SHP77 treated with DMSO at 0.1 percent for 48 hours (cell line): ENCODE measurements around the gene GCAT.

Source experiments
- DNase-seq: peaks from one replicate; lab custom pipeline; 2025; lab: John Stamatoyannopoulos, UW

Gene GCAT

DNA sequence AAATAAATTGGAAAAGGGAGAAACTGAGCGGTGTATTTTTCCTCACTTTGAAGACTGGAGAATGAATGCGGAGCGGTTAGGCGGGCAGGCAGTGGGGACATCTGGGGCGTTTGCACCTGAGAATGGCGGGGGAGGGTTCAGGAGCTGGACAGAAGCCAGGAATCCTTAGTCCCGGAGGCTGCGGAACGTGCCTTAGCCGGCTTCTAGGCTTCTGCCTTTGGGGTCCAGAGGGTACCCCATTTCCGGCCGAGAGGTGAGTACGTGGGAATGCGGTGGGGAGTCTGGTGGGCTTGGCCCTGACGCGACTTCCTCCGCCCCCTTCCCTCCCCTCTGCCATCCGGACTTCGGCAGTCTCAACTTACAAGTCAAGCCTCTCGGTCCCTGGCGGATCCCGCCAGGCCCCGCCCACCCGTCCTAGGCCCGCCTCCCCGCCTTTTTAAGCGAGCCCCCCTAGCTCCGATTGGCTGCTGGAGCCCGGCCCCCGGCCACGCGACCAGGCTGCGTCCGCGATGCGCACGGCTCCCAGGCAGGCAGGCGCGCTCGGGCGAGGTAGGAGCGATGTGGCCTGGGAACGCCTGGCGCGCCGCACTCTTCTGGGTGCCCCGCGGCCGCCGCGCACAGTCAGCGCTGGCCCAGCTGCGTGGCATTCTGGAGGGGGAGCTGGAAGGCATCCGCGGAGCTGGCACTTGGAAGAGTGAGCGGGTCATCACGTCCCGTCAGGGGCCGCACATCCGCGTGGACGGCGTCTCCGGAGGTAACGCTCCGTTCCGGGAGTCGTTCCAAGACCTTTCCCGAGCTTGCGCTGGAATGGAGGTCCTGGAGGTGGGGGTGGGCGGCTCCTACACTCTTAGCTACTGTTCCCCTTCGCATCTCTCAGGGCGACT lies at the start of gene GCAT:
TSS of gene GCAT (plus strand) at position 525 of the 884 bp plus-strand sequence. CDS start at position 559, 34 bp downstream.
- peak; percentile 70 for DNase-seq

DNA sequence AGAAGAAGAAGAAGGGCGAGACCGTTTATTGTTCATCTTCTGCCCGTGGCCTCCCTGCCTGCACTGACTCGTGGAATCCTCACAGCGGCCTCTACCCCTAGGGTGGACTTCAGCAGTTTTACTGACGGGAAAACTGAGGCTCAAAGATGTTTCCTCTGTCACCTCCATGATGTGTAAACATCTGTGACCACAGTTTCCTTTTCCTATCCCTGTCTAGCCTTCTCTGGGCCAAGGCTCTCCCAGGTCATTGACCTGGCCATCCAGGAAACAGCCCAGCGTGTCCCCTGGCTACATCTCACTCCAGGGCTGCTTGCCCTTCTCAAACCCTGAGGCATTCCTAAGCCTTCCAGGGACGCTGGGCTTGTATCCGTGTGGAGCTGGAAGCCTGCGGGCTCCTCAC lies 49.0 kb upstream of the GCAT start:
- no peak for DNase-seq

DNA sequence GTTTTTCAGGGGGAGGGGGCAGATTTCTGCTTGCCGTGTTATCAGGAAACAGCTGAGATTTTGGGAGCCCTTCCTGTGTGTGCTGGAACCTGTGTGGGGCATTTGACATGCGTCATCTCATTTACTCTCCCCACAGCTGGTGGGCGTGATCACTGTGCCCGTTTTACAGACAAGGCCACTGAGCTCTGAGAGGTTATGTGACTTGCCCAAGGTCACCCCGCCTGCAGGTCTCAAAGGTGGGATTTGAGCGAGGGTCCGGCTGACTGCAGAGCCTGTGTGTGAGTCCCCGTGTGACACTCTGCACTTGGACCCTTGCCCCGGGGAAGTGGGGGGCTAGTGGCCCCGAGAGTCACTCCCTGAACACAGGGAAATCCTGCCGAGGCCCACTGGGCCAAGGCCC lies 48.5 kb upstream of the GCAT start:
- DNase-seq, result no peak

DNA sequence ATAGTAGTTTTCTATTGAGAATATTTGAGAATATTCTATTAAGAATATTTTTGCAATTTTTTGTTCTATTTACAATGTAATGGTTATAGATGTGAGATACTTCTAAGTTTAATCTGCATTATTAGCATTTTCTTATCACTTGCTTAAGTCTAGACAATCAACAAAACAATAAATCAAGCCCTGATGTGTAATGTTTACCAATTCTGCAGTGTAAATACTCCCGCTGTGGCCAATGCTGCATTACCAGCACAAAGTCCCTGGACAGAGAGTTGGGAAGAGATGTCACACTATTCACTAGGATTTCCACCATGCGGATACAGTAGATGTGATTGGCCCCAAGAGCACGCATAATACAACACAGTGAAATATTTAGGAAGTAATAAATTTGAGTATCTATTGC lies 47.6 kb upstream of the GCAT start:
- DNase-seq, result no peak

DNA sequence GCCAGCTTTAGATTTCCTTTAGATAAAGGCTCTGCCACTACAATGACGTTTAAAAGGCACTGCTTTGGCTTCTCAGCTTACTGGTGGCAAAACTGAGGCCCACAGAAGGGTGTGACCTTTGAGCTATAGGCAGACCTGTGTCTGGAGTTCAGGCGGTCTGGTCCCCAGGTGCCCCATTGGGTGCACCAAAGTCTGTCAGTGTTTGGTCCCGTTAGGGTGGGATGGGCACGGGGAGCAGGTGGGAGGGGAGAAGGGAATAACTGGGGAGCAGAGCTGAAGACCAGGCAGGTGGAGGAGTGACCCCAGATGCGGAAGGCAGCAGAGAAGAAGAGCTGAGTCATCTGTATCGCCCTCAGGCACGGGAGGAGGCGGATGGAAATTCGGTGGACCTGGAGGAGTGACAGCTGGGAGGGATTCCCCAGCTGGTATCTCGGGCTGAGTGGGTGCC lies 45.3 kb upstream of the GCAT start:
- no peak for DNase-seq

GRCh38 chr22:37763012-37763411 lies 44.7 kb upstream of the GCAT start:
- no peak for DNase-seq

DNA sequence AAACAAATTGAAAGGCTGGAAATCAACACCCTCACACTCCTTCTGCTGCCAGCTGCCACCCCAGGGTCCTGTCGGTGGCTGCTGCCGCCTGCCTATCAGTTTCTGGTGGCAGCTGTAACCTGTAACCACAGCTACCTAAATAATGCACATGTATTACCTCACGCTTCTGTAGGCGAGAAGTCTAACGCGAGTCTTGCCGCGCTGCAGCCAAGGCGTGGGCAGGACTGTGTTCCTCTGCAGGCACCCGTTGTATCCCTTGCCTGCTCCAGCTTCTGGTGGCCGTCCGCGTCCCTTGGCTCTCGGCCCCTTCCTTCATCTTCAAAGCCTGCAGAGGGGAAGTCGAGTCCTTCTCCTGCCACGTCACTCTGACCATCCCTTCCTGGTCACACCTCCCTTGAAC lies 44.1 kb upstream of the GCAT start:
- DNase-seq, result no peak

- DNase-seq, result no peak
These were observed 43.1 kb upstream of the GCAT start for GRCh38 chr22:37764622-37765021.

- no peak for DNase-seq
These were observed 42.2 kb upstream of the GCAT start for GRCh38 chr22:37765498-37765897.

DNA sequence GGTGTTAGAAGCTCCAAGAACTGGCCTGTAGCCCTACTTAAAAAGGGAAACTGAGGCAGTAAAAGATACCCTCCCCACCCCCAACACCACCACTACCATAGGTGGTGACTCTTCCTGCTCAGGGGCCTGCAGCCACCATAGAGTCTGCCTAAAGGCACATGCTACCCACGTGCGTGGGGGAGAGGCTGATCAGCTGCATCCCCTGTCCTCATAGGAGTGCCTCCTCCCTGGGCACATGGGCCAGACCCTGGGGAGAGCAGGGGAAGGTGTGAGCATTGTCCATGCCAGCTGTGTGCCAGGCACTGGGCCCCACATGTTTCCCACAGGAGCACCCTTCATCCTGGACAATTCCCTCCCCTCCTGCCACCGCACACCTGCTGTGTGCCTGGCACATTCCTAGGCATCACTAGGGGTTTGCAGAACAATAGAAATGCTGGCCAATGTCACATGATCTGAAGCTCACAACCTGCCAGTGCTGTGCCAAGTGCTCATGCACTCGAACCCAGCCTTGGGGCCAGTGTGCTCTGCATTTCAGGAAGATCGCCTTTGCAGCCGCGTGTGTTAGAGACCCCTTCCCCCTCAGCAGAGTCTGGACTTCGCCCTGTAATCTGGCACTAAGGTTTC lies 41.7 kb upstream of the GCAT start:
- DNase-seq, result no peak

- no peak for DNase-seq
These were observed 39.5 kb upstream of the GCAT start for GRCh38 chr22:37768273-37768672.

GRCh38 chr22:37769056-37769455 lies 38.7 kb upstream of the GCAT start:
- no peak for DNase-seq

DNA sequence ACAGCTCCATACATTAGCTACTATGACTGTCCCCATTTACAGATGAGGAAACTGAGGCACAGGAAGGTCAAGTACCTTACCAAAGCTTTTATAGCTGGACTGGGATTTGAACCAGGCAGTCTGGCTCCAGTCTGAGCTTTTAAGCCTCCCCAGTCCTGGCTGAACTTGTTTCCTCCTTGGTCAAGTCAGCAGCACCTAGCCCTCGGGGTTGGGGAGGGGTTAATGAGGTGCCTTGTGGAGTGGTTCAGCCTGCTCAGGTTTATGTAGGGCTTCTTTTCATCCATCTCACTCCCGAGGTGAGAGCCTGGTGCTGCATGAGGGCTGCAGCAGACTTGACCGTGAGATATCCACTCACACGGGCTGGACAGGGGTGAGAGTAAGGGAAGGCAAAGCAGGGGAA lies 36.7 kb upstream of the GCAT start:
- no peak for DNase-seq

DNA sequence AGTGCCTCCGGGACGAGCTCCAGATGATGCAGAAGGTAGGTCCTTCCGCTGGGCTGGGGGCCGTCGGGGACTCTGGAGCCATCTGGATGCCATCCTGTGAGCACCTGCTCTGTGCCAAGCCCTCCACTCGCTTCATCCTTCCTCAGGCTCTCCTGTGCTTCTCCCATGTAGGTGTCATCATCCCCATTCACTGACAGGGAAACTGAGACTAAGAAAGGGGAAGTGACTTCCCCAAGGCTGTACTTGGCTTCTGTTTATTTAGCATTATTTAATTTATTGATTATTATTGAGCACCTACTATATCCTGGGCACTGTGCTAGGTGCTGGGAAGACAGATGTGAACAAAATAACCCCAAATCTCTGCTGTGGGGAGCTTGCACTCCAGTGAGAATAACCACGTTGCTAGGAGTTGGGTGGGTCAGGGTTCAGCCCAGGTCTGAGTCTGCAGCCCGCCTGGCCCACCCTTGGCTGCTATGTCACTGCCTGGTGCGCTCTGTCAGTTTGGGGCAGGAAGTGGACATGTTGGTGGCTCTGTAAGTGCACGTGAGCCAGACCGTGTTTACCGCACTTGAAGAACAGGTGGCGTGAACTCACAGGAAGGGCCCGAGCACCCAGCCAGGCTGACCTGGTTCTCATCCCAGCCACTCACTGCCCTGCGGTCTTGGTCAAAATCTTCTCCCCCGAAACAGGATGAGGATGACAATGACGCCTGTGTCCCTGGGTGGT lies 35.9 kb upstream of the GCAT start:
- no peak for DNase-seq

DNA sequence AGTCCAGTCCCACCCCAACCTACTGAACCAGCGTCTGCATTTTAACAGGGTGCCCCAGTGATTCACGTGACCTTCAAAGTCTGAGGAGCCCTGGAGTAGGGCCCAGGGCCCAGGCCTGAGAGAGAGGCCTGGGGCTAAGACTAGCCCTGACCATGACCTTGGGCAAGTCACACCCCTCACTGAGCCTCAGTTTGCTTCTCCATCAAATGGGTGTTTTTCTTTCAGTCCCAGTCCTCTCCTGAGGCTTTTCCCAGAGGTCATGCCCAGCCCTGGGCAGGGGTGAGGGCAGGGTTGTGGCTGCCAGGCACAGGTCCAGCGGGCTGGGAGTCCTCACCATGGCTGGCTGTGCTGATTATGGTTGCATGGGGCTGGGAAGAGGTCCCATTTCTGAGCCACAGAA lies 33.0 kb upstream of the GCAT start:
- no peak for DNase-seq

- no peak for DNase-seq
These were observed 31.7 kb upstream of the GCAT start for GRCh38 chr22:37775785-37776638.

DNA sequence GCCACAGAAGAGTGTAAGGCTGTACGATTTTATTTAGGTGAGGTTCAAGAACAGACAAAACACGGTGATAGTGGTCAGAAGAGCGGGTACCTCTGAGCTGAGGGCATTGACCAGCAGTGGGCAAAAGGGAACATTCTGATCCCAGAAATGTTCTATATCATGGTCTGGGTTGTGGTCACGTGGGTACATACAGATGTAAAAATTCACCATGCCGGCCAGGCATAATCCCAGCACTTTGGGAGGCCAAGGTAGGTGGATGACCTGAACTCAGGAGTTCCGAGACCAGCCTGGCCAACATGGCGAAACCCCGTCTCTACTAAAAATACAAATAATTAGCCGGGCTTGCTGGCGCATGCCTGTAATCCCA lies 31.1 kb upstream of the GCAT start:
- no peak for DNase-seq

GRCh38 chr22:37777122-37777687 lies 30.5 kb upstream of the GCAT start:
- DNase-seq, result no peak

DNA sequence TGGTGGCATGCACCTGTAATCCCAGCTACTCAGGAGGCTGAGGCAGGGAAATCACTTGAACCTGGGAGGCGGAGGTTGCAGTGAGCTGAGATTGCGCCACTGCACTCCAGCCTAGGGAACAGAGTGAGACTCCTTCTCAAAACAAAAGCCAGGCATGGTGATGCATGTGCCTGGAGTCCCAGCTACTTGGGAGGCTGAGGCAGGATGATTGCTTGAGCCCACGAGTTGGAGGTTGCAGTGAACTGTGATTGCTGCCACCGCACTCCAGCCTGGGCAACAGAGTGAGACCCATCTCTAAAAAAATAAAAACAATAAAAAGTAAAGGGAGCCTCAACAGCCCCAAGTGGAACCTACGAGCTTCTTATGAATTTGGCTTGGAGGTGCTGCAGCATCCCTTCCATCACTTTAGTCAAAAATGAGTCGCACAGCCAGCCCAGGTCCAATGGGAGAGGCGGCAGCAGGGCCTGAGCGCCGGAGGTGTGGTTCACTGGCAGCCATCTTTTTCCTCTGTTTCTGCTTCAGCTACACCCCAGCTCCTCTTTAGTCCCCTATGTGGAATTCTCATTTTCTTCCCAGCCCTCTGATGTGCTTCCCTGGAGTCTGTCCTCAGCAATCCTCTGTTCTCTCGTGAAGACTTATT lies 29.2 kb upstream of the GCAT start:
- DNase-seq, result no peak

DNA sequence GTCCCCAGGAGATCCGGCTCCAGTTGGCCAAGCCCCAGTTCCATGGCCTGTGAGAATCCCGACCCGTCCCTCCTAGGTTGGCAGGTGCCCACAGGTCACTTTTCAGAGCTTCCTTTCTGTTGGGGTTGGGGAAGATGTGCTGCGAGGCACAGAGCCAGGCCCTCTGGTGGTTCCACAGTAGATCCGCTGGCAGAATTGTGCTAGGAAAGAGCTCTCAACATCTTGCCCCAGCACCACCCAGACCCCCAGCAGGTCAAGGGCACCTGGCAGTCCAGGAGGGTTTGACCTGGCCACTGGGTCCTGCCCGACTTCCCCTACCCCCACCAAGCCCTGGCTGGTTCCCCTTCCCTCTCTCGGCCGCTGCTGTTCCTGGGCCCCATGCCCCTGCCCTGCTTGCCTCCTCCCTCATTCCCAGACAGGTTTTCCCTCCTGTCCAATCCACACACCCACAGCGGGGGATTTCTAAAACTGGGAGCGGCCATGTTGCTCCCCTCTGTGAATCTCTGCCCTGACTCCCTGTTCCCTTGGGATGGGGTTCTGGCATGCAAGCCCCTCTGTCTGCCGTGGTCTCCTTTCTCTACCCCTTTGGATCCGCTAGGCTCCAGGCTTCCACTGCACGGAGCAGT lies 26.2 kb upstream of the GCAT start:
- DNase-seq, result no peak
